SK-N-SH treated with all-trans-retinoic acid at 6 μM for 48 hours (cell line): ENCODE data around the gene WRAP73.

Experiments used
- ATAC-seq: fragments of 200-7000 bp; cut with Tn5 transposase; 3 replicates; pipeline ENCODE4 v1.9.1; 2020; ENCODE audit warnings: mild to moderate bottlenecking, moderate library complexity
- BACH2 ChIP-seq: fragments of 250-450 bp; sonication (Bioruptor Pico); IDR thresholded peaks from 2 replicates; pipeline ENCODE4 v1.9.0; 2021; ENCODE audit warnings: mild to moderate bottlenecking, borderline replicate concordance
- CREB5 ChIP-seq: fragments of 250-450 bp; sonication (Bioruptor Pico); IDR thresholded peaks from 2 replicates; pipeline ENCODE4 v1.5.1; 2020; ENCODE audit warnings: low read depth, mild to moderate bottlenecking, moderate library complexity
- CSDC2 ChIP-seq: fragments of 250-450 bp; sonication (Bioruptor Pico); IDR thresholded peaks from 2 replicates; pipeline ENCODE4 v1.5.0; 2020; ENCODE audit warnings: mild to moderate bottlenecking, moderate library complexity
- CSRNP3 ChIP-seq: fragments of 250-450 bp; sonication (Bioruptor Pico); IDR thresholded peaks from 2 replicates; pipeline ENCODE4 v1.5.1; 2021; ENCODE audit warnings: mild to moderate bottlenecking, moderate library complexity
- ESRRG ChIP-seq: fragments of 250-450 bp; sonication (Bioruptor Pico); IDR thresholded peaks from 2 replicates; pipeline ENCODE4 v1.6.1; 2021; ENCODE audit warnings: mild to moderate bottlenecking
- GLIS3 ChIP-seq: fragments of 250-450 bp; sonication (Bioruptor Pico); IDR thresholded peaks from 2 replicates; pipeline ENCODE4 v1.5.0; 2020; ENCODE audit warnings: mild to moderate bottlenecking, moderate library complexity
- ISL1 ChIP-seq: fragments of 250-450 bp; sonication (Bioruptor Pico); IDR thresholded peaks from 2 replicates; pipeline ENCODE4 v2.1.2; 2022; ENCODE audit warnings: mild to moderate bottlenecking, moderate library complexity
- OSR1 ChIP-seq: fragments of 250-450 bp; sonication (Bioruptor Pico); IDR thresholded peaks from 2 replicates; pipeline ENCODE4 v1.8.0; 2022; ENCODE audit warnings: moderate library complexity, mild to moderate bottlenecking, inconsistent platforms
- POU6F1 ChIP-seq: fragments of 250-450 bp; sonication (Bioruptor Pico); IDR thresholded peaks from 2 replicates; pipeline ENCODE4 v1.8.0; 2021; ENCODE audit warnings: low read depth, mild to moderate bottlenecking, moderate library complexity, borderline replicate concordance
- PPARA ChIP-seq: fragments of 250-450 bp; sonication (Bioruptor Pico); IDR thresholded peaks from 2 replicates; pipeline ENCODE4 v1.5.0; 2020; ENCODE audit warnings: mild to moderate bottlenecking, borderline replicate concordance
- RARB ChIP-seq: fragments of 250-450 bp; sonication (Bioruptor Pico); IDR thresholded peaks from 2 replicates; pipeline ENCODE4 v1.8.0; 2021; ENCODE audit warnings: mild to moderate bottlenecking, moderate library complexity
- TCF4 ChIP-seq: fragments of 250-450 bp; sonication (Bioruptor Pico); IDR thresholded peaks from 2 replicates; pipeline ENCODE4 v1.8.0; 2021; ENCODE audit warnings: mild to moderate bottlenecking, moderate library complexity, borderline replicate concordance
- TOX ChIP-seq: fragments of 250-450 bp; sonication (Bioruptor Pico); IDR thresholded peaks from 2 replicates; pipeline ENCODE4 v1.8.0; 2021; ENCODE audit warnings: mild to moderate bottlenecking, moderate library complexity, borderline replicate concordance
- ZC3H10 ChIP-seq: fragments of 250-450 bp; sonication (Bioruptor Pico); IDR thresholded peaks from 2 replicates; pipeline ENCODE4 v1.5.1; 2021; ENCODE audit warnings: mild to moderate bottlenecking, moderate library complexity
- ZFP30 ChIP-seq: fragments of 450-650 bp; formaldehyde crosslinking; IDR thresholded peaks from 2 replicates; pipeline ENCODE4 v1.5.0; 2022; ENCODE audit warnings: mild to moderate bottlenecking, moderate library complexity
- ZNF565 ChIP-seq: fragments of 450-650 bp; formaldehyde crosslinking; conservative IDR thresholded peaks from 2 replicates; pipeline ENCODE4 v1.5.0; 2020; ENCODE audit warnings: low read depth, mild to moderate bottlenecking, moderate library complexity
- ZNF70 ChIP-seq: fragments of 450-650 bp; formaldehyde crosslinking; IDR thresholded peaks from 2 replicates; pipeline ENCODE4 v1.5.0; 2020; ENCODE audit warnings: mild to moderate bottlenecking, moderate library complexity
- ZNF8 ChIP-seq: fragments of 450-650 bp; formaldehyde crosslinking; IDR thresholded peaks from 2 replicates; pipeline ENCODE4 v1.5.0; 2020; ENCODE audit warnings: mild to moderate bottlenecking, moderate library complexity
- TF ChIP-seq, protein P1 (sequence below): fragments of 250-450 bp; sonication (Bioruptor Pico); IDR thresholded peaks from 2 replicates; pipeline ENCODE4 v1.8.0; 2020; ENCODE audit warnings: mild to moderate bottlenecking, moderate library complexity, borderline replicate concordance
- TF ChIP-seq, protein P2 (sequence below): fragments of 250-450 bp; sonication (Bioruptor Pico); IDR thresholded peaks from 2 replicates; pipeline ENCODE4 v1.5.0; 2020; ENCODE audit warnings: mild to moderate bottlenecking, moderate library complexity

The WRAP73 gene

GRCh38 chr1:3627515-3628253 lies 22.2 kb downstream of the WRAP73 start:
- TF ChIP-seq OSR1 (CRISPR knock-in tag) (no peak), ZNF565 (no peak), TOX (no peak), ISL1 (CRISPR knock-in tag) (no peak), ZC3H10 (CRISPR knock-in tag) (no peak), GLIS3 (CRISPR knock-in tag) (no peak), PPARA (CRISPR knock-in tag) (no peak), CSRNP3 (CRISPR knock-in tag) (no peak), POU6F1 (CRISPR knock-in tag) (no peak), BACH2 (CRISPR knock-in tag) (no peak), ESRRG (CRISPR knock-in tag) (no peak), ZFP30 (no peak), CSDC2 (CRISPR knock-in tag) (no peak), ZNF8 (CRISPR knock-in tag) (no peak), CREB5 (CRISPR knock-in tag) (no peak)
- TF ChIP-seq, protein P1, sequence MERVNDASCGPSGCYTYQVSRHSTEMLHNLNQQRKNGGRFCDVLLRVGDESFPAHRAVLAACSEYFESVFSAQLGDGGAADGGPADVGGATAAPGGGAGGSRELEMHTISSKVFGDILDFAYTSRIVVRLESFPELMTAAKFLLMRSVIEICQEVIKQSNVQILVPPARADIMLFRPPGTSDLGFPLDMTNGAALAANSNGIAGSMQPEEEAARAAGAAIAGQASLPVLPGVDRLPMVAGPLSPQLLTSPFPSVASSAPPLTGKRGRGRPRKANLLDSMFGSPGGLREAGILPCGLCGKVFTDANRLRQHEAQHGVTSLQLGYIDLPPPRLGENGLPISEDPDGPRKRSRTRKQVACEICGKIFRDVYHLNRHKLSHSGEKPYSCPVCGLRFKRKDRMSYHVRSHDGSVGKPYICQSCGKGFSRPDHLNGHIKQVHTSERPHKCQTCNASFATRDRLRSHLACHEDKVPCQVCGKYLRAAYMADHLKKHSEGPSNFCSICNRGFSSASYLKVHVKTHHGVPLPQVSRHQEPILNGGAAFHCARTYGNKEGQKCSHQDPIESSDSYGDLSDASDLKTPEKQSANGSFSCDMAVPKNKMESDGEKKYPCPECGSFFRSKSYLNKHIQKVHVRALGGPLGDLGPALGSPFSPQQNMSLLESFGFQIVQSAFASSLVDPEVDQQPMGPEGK: no peak
- TF ChIP-seq, protein P2, sequence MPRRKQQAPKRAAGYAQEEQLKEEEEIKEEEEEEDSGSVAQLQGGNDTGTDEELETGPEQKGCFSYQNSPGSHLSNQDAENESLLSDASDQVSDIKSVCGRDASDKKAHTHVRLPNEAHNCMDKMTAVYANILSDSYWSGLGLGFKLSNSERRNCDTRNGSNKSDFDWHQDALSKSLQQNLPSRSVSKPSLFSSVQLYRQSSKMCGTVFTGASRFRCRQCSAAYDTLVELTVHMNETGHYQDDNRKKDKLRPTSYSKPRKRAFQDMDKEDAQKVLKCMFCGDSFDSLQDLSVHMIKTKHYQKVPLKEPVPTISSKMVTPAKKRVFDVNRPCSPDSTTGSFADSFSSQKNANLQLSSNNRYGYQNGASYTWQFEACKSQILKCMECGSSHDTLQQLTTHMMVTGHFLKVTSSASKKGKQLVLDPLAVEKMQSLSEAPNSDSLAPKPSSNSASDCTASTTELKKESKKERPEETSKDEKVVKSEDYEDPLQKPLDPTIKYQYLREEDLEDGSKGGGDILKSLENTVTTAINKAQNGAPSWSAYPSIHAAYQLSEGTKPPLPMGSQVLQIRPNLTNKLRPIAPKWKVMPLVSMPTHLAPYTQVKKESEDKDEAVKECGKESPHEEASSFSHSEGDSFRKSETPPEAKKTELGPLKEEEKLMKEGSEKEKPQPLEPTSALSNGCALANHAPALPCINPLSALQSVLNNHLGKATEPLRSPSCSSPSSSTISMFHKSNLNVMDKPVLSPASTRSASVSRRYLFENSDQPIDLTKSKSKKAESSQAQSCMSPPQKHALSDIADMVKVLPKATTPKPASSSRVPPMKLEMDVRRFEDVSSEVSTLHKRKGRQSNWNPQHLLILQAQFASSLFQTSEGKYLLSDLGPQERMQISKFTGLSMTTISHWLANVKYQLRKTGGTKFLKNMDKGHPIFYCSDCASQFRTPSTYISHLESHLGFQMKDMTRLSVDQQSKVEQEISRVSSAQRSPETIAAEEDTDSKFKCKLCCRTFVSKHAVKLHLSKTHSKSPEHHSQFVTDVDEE: no peak
- no peak for ATAC-seq

GRCh38 chr1:3626025-3626424 lies 23.9 kb downstream of the WRAP73 start:
- TF ChIP-seq ESRRG (CRISPR knock-in tag): no peak
- no peak for TF ChIP-seq CSDC2 (CRISPR knock-in tag)
- no peak for TF ChIP-seq CSRNP3 (CRISPR knock-in tag)
- TF ChIP-seq ZNF8 (CRISPR knock-in tag): no peak
- TF ChIP-seq ISL1 (CRISPR knock-in tag): no peak
- TF ChIP-seq, protein P1: no peak
- TF ChIP-seq PPARA (CRISPR knock-in tag): no peak
- no peak for TF ChIP-seq ZNF70 (CRISPR knock-in tag)
- TF ChIP-seq BACH2 (CRISPR knock-in tag): no peak
- TF ChIP-seq, protein P2: no peak
- no peak for TF ChIP-seq GLIS3 (CRISPR knock-in tag)
- no peak for TF ChIP-seq RARB (CRISPR knock-in tag)
- TF ChIP-seq TOX: no peak
- no peak for TF ChIP-seq TCF4
- TF ChIP-seq ZFP30: no peak
- no peak for ATAC-seq
